Mucosa of descending colon (tissue), 3 donors: Measurements from ENCODE around the gene CCT8. TPM values are rescaled to one million over a fixed set of nuclear protein-coding genes. Genes with fewer than 3 reads are reported as not detected.

Experiments used
- ATAC-seq: fragments of 200-7000 bp; cut with Tn5 transposase; one replicate; pipeline ENCODE4 v1.9.1; 2020; ENCODE audit warnings: mild to moderate bottlenecking, moderate library complexity
- DNase-seq, 3 donors: peaks; one replicate each; pipeline ENCODE4 v3.0.0-alpha.2; 2020
- H3K36me3 ChIP-seq: fragments of 200-600 bp; one replicate; pipeline ENCODE4 v1.8.0; 2021; ENCODE audit warnings: low read depth, mild to moderate bottlenecking
- H3K4me1 ChIP-seq: fragments of 200-600 bp; one replicate; pipeline ENCODE4 v1.8.0; 2021; ENCODE audit warnings: low read depth, mild to moderate bottlenecking
- H3K4me3 ChIP-seq: fragments of 200-600 bp; one replicate; pipeline ENCODE4 v1.8.0; 2021; ENCODE audit warnings: mild to moderate bottlenecking
- H3K9me3 ChIP-seq: fragments of 200-600 bp; one replicate; pipeline ENCODE4 v1.8.0; 2021; ENCODE audit warnings: mild to moderate bottlenecking
- CTCF ChIP-seq: fragments of 200-600 bp; IDR thresholded peaks from one replicate; pipeline ENCODE4 v1.8.0; 2022; ENCODE audit warnings: antibody characterized with exemption, mild to moderate bottlenecking
- intact Hi-C, 2 donors: fragments of 100-400 bp; cut with DNase I in 1 of 2; cut with micrococcal nuclease in 1 of 2; formaldehyde crosslinking; loops; one replicate each; pipeline versions ENCODE4 v1.11.0 to v1.11.1; 2022; cut with DNase I, micrococcal nuclease
- total RNA-seq, 3 donors: library from RNA; stranded (reverse); fragmentation: NEBNext Ultra II Directional in 2 of 3; extraction: Animal tissue kit (Norgen Biotek cat#: 25700) in 2 of 3; gene quantifications; one replicate each; pipeline versions ENCODE4 v1.2.1 to v1.2.4, GENCODE V29; 2021 to 2023
- donor health status: DM: no; HTN: no; CAD: no; lungs with moderate emphysema.
- donor health status: DM: no; HTN: no; CAD: no.
- donor health status: DM: no; HTN: yes; CAD: no.

The CCT8 gene
- total RNA-seq, 3 donors from 2014 or later = 76.2 to 103 (median 95.1) TPM

GRCh38 chr21:29034678-29035077 lies 38.8 kb downstream of the CCT8 start:
- H3K9me3 ChIP-seq = no peaks in the 10 kb centered on the region
- intact Hi-C loops = no loop called here
- no peaks in the 10 kb centered on the region for H3K4me1 ChIP-seq
- DNase-seq (no peak), ATAC-seq (peak; percentile 84)
- H3K4me3 ChIP-seq = no peak overlapping the region
- H3K36me3 ChIP-seq = peaks cover 7% of the 10 kb centered on the region
- no peak for TF ChIP-seq CTCF

GRCh38 chr21:29033871-29034270 lies 39.6 kb downstream of the CCT8 start:
- no peaks in the 10 kb centered on the region for H3K4me1 ChIP-seq
- intact Hi-C loops = no loop called here
- DNase-seq (no peak), ATAC-seq (no peak)
- no peaks in the 10 kb centered on the region for H3K9me3 ChIP-seq
- peaks cover 7% of the 10 kb centered on the region for H3K36me3 ChIP-seq
- H3K4me3 ChIP-seq = no peak overlapping the region
- TF ChIP-seq CTCF = no peak

- no peak for TF ChIP-seq CTCF
- Histone ChIP-seq H3K9me3 (no peaks in the 10 kb centered on the region), H3K4me3 (no peak overlapping the region), H3K36me3 (peaks cover 7% of the 10 kb centered on the region), H3K4me1 (no peaks in the 10 kb centered on the region)
- ATAC-seq (no peak), DNase-seq (no peak)
- intact Hi-C loops = no loop called here
Observed at GRCh38 chr21:29033301-29033700, 40.1 kb downstream of the CCT8 start.

- Histone ChIP-seq H3K4me1 (peaks cover 9% of the 10 kb centered on the region), H3K9me3 (no peaks in the 10 kb centered on the region), H3K4me3 (no peak overlapping the region), H3K36me3 (no peaks in the 10 kb centered on the region)
- ATAC-seq = no peak
- intact Hi-C loops = no loop called here
- no peak for DNase-seq
- no peak for TF ChIP-seq CTCF
Observed at GRCh38 chr21:29030909-29031308, 42.5 kb downstream of the CCT8 start.

GRCh38 chr21:29029524-29029923 lies 43.9 kb downstream of the CCT8 start:
- H3K4me3 ChIP-seq = no peak overlapping the region
- intact Hi-C loops = no loop called here
- no peaks in the 10 kb centered on the region for H3K9me3 ChIP-seq
- no peaks in the 10 kb centered on the region for H3K36me3 ChIP-seq
- DNase-seq = no peak
- no peak for TF ChIP-seq CTCF
- ATAC-seq = no peak
- H3K4me1 ChIP-seq = peaks cover 16% of the 10 kb centered on the region

- no peaks in the 10 kb centered on the region for H3K36me3 ChIP-seq
- no peak for TF ChIP-seq CTCF
- no peaks in the 10 kb centered on the region for H3K9me3 ChIP-seq
- intact Hi-C loops = no loop called here
- H3K4me1 ChIP-seq = peaks cover 16% of the 10 kb centered on the region
- ATAC-seq = peak; percentile 24
- H3K4me3 ChIP-seq = peak overlapping the region; percentile 65
- DNase-seq = no peak
Observed at GRCh38 chr21:29025328-29025713, 48.1 kb downstream of the CCT8 start.
